Measurements from ENCODE around the gene DNASE1L1.

DNA sequence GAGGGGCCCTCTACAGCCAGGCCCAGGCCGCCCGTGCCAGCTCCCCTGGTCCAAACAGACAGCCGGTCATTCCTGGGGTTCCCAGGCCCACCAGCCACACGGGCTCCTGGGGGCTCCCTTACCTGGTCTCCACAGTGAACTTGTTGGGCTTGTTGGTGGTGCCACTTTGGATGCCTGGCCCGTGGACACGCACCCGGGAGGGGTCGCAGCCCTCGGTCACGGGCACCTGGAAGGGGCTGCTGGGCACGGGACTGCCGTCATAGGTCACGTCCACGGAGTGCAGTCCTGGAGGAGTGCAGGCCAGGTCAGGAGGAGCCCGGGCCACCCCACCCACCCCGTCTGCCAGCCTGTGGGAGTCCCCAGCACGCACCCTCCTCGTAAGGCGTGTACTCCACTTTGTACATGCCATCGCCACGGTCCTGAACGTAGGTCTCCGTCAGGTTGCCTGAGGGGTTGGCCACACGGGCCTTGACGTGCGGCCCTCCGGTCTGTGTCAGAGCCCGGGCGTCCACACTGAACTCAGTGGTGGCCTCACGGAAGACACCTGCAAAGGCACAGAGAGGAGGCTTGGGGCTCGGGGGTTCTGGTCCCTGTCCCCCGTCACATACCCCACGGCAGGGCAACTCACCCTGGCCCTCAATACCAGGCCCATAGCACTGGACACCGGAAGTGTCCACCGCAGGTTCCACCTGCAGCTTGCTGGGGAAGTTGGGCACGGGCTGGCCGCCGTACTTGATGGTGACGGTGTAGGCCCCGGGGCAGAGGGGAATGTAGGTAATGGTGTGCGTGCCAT, 49.5 kb downstream of the DNASE1L1 start:
- TF ChIP-seq, protein P1, sequence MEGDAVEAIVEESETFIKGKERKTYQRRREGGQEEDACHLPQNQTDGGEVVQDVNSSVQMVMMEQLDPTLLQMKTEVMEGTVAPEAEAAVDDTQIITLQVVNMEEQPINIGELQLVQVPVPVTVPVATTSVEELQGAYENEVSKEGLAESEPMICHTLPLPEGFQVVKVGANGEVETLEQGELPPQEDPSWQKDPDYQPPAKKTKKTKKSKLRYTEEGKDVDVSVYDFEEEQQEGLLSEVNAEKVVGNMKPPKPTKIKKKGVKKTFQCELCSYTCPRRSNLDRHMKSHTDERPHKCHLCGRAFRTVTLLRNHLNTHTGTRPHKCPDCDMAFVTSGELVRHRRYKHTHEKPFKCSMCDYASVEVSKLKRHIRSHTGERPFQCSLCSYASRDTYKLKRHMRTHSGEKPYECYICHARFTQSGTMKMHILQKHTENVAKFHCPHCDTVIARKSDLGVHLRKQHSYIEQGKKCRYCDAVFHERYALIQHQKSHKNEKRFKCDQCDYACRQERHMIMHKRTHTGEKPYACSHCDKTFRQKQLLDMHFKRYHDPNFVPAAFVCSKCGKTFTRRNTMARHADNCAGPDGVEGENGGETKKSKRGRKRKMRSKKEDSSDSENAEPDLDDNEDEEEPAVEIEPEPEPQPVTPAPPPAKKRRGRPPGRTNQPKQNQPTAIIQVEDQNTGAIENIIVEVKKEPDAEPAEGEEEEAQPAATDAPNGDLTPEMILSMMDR (conservative IDR thresholded peaks at IDR 0.05; ENCODE audit: low read length): no peak
- no peak for TF ChIP-seq EZH2phosphoT487 (IDR thresholded peaks at IDR 0.05; ENCODE audit: borderline replicate concordance)
